Activated CD4-positive, alpha-beta T cell treated with anti-CD3 and anti-CD28 coated beads for 48 hours (primary cell): Measurements from ENCODE around the gene NDUFAF8.
A peak's percentile ranks its signal among the peaks of the same experiment; 100 is the strongest.

Experiments
- DNase-seq: peaks from one replicate; pipeline ENCODE4 v3.0.0-alpha.2; 2020

NDUFAF8 gene, protein sequence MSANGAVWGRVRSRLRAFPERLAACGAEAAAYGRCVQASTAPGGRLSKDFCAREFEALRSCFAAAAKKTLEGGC

GRCh38 chr17:81238815-81239713, at the start of gene NDUFAF8, which contains the start of gene TEPSIN:
NDUFAF8 (plus strand) TSS chr17:81239318; CDS start chr17:81239364, 46 bp downstream.
TEPSIN (minus strand) TSS chr17:81239055; CDS start chr17:81239033, 22 bp downstream.
- DNase-seq = peak; percentile 96

GRCh38 chr17:81189670-81190530, 49.2 kb upstream of the NDUFAF8 start:
- no peak for DNase-seq

- no peak for DNase-seq
Observed at GRCh38 chr17:81190591-81190990, 48.5 kb upstream of the NDUFAF8 start.

DNA sequence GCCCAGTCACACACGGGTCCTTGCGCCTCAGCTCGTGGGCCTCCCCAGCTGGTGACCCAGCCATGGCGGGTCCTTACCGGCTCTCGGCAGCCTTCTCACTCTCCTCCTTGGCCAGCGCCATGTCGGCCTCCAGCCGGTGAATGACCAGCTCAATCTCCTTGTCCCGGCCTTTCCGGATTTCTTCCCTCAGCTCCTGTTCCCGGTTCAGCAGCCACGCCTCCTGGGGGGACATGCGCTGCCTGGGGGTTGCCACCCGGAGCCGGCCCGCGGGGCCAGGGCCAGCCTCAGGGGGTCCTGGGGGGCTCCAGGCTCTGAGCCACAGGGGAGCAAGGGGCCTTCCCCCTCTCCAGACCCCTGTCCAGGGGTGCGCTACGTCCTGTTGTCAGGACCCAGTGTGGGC, 48.0 kb upstream of the NDUFAF8 start:
- no peak for DNase-seq

DNA sequence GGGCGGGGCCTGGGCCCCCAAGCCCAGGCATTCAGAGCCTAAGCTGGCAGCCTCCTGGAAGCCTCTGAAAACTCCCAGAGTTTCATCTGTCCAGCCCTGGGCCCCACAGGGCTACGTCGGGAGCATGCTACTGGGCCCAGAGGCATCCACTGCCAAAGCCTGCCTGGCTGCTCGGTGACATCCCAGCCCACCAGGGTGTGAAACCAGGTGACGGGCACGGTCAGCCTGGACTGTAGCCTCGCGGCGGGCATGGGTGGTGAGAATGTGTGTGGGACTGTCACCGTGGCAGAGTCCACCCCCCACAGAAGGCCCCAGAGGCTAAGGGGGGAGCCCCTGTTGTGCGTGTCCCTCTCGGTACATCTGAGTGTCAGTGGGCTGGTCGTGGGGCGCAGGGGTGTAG, 47.5 kb upstream of the NDUFAF8 start:
- DNase-seq = no peak

- DNase-seq = no peak
Observed at GRCh38 chr17:81192386-81193050, 46.6 kb upstream of the NDUFAF8 start.

DNA sequence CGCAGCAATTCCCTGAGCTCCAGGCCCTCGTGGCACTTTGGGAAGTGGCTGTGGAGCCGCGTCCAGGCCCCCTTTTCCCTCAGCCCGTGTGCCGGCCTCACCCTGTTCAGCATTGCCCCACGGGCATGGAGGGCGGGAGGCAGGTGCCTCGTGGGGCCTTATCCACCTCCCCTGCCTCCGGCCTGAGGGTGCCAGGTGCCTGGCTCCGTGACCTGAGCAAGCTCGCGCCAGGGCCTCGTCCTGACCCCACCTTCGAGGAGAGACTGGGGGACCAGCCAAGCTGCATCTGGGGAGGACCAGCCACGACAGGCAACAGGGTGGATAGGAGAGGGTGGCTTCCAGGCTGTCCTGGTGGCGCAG, 46.1 kb upstream of the NDUFAF8 start:
- DNase-seq = no peak

GRCh38 chr17:81193470-81194224, 45.5 kb upstream of the NDUFAF8 start:
- no peak for DNase-seq

- no peak for DNase-seq
Observed at GRCh38 chr17:81194225-81194760, 44.8 kb upstream of the NDUFAF8 start.

GRCh38 chr17:81194941-81195901, 43.9 kb upstream of the NDUFAF8 start:
- DNase-seq = no peak

GRCh38 chr17:81195941-81196495, 43.1 kb upstream of the NDUFAF8 start:
- DNase-seq = no peak

- DNase-seq = no peak
Observed at GRCh38 chr17:81196505-81197408, 42.4 kb upstream of the NDUFAF8 start.

DNA sequence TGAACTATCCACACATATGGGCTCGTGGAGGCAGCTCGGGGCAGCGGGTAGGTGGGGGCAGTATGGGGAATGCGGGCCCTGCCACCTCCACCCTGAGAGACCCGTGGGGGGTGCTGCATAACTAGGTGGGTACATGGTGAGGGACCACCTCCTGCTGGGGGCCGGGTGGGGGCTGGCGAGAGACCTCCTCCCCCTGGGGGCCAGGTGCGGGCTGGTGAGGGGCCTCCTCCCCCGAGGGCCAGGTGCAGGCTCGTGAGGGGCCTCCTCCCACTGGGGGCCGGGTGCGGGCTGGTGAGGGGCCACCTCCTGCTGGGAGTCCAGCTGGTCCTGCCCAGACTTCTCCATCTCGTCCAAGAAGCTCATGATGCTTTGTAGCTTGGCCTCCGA, 41.7 kb upstream of the NDUFAF8 start:
- no peak for DNase-seq

- DNase-seq = no peak
Observed at GRCh38 chr17:81197831-81198490, 41.2 kb upstream of the NDUFAF8 start.

GRCh38 chr17:81198826-81199481, 40.2 kb upstream of the NDUFAF8 start:
- no peak for DNase-seq

GRCh38 chr17:81199482-81199830, 39.7 kb upstream of the NDUFAF8 start:
- DNase-seq = no peak

DNA sequence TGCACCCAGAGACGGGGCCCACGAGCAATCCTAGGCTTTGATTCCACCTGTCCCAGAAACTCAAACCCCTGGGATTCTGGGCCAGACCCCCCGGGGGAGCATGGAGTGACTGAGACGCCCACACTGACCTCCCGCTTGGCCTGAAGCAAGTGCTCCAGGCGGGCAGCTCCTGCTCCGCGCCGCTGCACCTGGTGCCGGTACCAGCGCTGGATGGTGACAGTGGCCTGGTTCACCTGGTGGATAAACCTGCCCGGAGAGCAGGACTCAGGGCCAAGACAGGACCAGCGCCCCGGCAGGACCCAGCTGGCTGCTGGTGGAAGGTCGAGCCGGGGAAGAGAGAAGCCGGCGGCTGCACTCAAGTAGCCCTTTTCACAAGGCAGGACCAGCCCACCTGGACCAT, 38.9 kb upstream of the NDUFAF8 start:
- no peak for DNase-seq
